Bronchial epithelial cell (primary cell): ENCODE results near the gene POU3F1. TPM values are rescaled to one million over a fixed set of nuclear protein-coding genes. Genes with fewer than 3 reads are reported as not detected.

Source experiments
- DNase-seq: peaks from one replicate; pipeline ENCODE4 v3.0.0-alpha.2; 2010; ENCODE audit warnings: low read depth
- FAIRE-seq: peaks from 2 replicates; lab custom pipeline; 2011; peaks lifted over from hg19 to GRCh38; lab: Jason Lieb, UNC
- H3K27me3 ChIP-seq: 2 replicates; pipeline ENCODE4 v1.5.1; 2011; ENCODE audit warnings: low read length; ENCODE audit not compliant: control insufficient read depth, insufficient read depth
- H3K36me3 ChIP-seq: 2 replicates; pipeline ENCODE4 v1.5.1; 2011; ENCODE audit warnings: low read length; ENCODE audit not compliant: control insufficient read depth, insufficient read depth
- H3K4me3 ChIP-seq: 2 replicates; pipeline ENCODE4 v1.5.1; 2011; ENCODE audit warnings: mild to moderate bottlenecking, low read depth, low read length, control low read depth
- total RNA-seq: library from RNA; depleted of rRNA; stranded (reverse); fragments of >200 nt; gene quantifications from 2 replicates; pipeline ENCODE4 v1.2.1, GENCODE V29; 2014
- TF ChIP-seq, protein P1 (sequence below): IDR thresholded peaks from 2 replicates; pipeline ENCODE4 v1.5.1; 2011; ENCODE audit warnings: mild to moderate bottlenecking, moderate library complexity, low read length, control low read depth, inconsistent platforms; ENCODE audit not compliant: insufficient read depth, severe bottlenecking

POU3F1 gene
- total RNA-seq, 1 donor from 2014 or later = under 0.01 TPM

DNA sequence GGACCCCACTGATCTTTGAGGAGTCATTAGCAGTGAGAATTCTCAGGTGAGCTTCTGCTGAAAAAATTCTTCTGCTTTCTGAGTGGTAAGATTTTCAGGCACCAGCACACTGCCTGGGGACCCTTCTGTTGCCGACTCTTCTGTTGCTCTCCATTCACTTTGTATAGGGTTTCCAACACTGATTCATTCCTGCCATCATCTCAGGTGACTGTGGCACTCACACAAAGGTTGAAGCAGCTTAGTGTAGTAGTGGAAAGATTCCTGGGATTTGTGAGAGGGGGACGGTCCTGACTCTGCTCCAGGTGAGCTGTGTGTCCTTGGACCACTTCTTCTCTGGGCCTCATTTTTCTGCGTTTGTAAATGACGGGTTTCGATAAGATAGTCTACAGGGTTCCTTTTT lies 24.6 kb downstream of the POU3F1 start:
- peaks cover 18% of the 10 kb centered on the region for H3K36me3 ChIP-seq
- TF ChIP-seq, protein P1, sequence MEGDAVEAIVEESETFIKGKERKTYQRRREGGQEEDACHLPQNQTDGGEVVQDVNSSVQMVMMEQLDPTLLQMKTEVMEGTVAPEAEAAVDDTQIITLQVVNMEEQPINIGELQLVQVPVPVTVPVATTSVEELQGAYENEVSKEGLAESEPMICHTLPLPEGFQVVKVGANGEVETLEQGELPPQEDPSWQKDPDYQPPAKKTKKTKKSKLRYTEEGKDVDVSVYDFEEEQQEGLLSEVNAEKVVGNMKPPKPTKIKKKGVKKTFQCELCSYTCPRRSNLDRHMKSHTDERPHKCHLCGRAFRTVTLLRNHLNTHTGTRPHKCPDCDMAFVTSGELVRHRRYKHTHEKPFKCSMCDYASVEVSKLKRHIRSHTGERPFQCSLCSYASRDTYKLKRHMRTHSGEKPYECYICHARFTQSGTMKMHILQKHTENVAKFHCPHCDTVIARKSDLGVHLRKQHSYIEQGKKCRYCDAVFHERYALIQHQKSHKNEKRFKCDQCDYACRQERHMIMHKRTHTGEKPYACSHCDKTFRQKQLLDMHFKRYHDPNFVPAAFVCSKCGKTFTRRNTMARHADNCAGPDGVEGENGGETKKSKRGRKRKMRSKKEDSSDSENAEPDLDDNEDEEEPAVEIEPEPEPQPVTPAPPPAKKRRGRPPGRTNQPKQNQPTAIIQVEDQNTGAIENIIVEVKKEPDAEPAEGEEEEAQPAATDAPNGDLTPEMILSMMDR = no peak
- no peak for DNase-seq
- H3K4me3 ChIP-seq = no peak overlapping the region
- H3K27me3 ChIP-seq = no peaks in the 10 kb centered on the region
- no peak for FAIRE-seq

- Histone ChIP-seq H3K27me3 (no peaks in the 10 kb centered on the region), H3K4me3 (no peak overlapping the region), H3K36me3 (peaks cover 18% of the 10 kb centered on the region)
- FAIRE-seq (no peak), DNase-seq (no peak)
- TF ChIP-seq, protein P1 = no peak
These were observed 26.2 kb downstream of the POU3F1 start for GRCh38 chr1:38020396-38020795.

DNA sequence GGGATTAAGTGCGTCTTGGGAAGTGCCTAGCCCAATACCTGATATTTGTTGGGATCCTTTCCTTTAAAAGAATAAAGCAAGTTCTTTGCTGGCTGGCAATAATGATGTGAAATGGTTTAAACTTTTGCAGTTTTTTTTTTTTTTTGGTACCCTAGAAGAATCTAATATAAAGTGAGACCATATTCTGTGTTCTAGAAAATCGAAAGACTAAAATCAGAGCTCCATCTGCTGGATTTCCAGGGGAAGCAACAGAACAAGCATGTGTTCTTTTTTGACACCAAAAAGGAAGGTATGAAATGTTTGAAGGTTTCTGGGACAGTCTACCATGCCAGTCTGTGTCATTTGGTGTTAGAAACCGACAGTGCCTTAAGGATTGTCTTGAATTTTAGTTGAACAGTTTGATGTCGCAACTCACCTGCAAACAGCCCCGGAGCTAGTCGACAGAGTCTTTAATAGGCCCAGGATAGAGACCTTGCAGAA lies 27.7 kb downstream of the POU3F1 start:
- DNase-seq = no peak
- peaks cover 18% of the 10 kb centered on the region for H3K36me3 ChIP-seq
- TF ChIP-seq, protein P1 = peak; percentile 42
- FAIRE-seq = no peak
- H3K27me3 ChIP-seq = no peaks in the 10 kb centered on the region
- H3K4me3 ChIP-seq = no peak overlapping the region

DNA sequence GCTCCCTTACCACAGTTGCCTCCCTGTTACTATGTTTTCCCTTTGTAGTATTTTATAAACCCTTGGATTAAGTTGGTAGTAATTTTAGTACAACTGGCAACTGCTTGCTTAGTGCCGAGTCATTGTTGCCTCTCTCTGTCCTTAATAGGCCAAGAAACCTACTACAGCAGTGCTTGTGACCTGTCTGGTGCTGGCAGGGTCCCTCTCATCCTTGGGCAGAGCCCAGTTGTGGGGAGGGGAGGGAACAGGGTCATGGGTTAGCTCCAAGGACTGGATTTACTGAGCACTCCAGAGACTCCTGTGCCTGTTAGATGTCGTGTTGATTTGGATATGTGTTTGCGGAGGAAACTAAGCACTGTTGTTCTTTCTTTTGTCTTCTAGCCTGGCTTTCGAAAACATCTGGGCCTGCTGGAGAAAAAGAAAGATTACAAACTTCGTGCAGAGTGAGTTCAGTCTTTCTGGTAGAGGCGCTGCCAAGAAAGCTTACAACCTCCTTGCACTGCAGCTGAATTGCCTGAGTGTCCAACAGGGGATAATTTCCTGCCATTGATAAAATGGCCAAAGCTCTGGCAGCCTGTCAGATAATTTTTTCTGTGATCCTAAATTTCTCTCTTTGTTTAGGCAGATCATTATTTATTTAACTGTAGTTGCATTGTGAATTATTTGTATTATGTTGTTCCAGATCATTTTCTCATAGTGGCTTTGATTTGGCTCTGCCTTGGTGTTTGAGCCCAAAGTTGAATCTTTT lies 30.4 kb downstream of the POU3F1 start:
- peaks cover 13% of the 10 kb centered on the region for H3K36me3 ChIP-seq
- DNase-seq (no peak), FAIRE-seq (no peak)
- TF ChIP-seq, protein P1 = no peak
- H3K4me3 ChIP-seq = no peak overlapping the region
- H3K27me3 ChIP-seq = no peaks in the 10 kb centered on the region

DNA sequence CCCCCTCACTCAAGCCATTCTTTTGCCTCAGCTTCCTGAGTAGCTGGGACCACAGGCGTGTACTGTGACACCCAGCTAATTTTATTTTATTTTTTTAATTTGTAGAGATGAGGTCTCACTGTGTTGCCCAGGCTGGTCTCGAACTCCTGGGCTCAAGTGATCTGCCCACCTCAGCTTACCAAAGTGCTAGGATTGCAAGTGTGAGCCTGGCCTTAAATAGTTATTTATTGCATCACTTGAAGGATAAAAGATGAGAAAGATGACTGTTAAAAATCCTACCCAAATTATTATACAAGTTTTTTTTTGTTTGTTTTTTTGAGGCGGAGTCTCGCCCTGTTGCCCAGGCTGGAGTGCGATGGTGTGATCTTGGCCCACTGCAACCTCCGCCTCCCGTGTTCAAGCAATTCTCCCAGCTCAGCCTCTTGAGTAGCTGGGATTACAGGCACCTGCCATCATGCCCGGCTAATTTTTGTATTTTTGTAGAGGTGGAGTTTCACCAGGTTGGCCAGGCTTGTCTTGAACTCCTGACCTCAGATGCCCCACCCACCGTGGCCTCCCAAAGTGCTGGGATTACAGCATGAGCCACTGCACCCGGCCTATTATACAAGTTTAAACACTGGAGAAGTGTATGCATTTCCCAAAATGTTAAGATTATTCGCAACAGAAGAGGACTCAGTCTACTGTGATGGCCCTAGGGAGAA lies 31.7 kb downstream of the POU3F1 start:
- DNase-seq (no peak), FAIRE-seq (no peak)
- Histone ChIP-seq H3K4me3 (no peak overlapping the region), H3K27me3 (no peaks in the 10 kb centered on the region), H3K36me3 (peaks cover 10% of the 10 kb centered on the region)
- TF ChIP-seq, protein P1 = no peak
